ENCODE data around the gene CD2BP2.

- no peak for TF ChIP-seq CTCF (IDR thresholded peaks at IDR 0.05)
- TF ChIP-seq, protein P1, sequence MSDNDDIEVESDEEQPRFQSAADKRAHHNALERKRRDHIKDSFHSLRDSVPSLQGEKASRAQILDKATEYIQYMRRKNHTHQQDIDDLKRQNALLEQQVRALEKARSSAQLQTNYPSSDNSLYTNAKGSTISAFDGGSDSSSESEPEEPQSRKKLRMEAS (IDR thresholded peaks at IDR 0.05; ENCODE audit: low read depth): no peak
- no peak for TF ChIP-seq POLR2AphosphoS5 (IDR thresholded peaks at IDR 0.05; ENCODE audit: low read depth, low read length)
Measured at GRCh38 chr16:30365200-30365599, 10.1 kb upstream of the CD2BP2 start.

All from SK-N-SH (cell line).